GM15510 (cell line): ENCODE results near the gene PM20D1.

Experiments
- POLR2A ChIP-seq: IDR thresholded peaks from 3 replicates; pipeline ENCODE4 v1.6.1; 2011; ENCODE audit warnings: borderline replicate concordance; ENCODE audit not compliant: insufficient read length; ENCODE audit errors: extremely low read depth

The PM20D1 gene

DNA sequence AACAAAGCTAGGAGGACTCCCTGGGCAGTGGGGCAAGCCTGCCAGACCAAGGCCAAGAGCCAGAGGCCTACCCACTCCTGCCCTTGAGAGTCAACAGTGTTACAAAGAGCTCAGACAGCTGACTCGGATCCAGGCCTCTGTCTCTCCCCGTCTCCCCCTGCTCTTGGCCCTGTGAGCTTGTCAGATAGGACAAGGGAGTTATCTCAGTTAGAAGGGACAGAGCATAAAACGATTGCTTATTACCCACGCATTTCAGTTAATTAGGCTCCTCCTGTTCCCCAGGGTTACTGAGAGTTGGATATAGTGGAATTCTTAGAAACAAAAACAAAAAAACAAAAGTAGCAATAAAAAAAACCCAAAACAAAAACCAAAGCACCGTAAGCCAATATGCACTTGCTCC lies 38.3 kb downstream of the PM20D1 start:
- no peak for TF ChIP-seq POLR2A

- TF ChIP-seq POLR2A = no peak
Measured at GRCh38 chr1:205810448-205811157, 39.3 kb downstream of the PM20D1 start.

- no peak for TF ChIP-seq POLR2A
Measured at GRCh38 chr1:205809942-205810345, 40.0 kb downstream of the PM20D1 start.

- no peak for TF ChIP-seq POLR2A
Measured at GRCh38 chr1:205809469-205809868, 40.5 kb downstream of the PM20D1 start.

DNA sequence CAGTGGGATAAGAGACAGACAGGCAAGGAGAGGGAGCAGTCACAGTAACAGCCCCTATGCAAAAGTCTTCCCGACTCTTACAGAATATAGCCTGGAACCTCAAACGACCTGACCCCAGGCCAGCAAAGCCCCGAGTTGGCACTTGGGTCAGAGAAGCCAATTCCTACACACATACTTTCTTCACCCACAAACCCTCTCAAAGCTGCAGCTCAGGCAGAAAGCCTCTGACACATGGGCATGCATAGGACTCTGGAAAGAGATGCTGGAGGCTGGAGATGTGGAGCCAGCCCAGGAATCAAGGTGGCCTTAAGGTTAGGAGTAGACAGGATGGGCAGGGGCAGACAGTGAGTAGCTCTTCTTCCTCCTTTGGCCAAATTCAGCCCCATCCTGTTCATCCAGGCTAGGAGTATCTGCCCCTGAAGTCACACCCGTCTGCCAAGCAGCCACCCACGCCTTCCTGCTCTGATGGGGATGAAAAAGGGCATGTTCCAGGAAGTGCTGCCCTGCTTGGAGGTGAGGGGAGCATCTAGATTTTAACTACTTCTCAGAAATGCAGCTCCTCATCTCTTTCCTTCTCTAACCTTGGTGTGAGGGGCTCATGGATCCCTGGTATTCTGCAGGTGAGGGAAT lies 44.7 kb downstream of the PM20D1 start:
- TF ChIP-seq POLR2A = no peak

DNA sequence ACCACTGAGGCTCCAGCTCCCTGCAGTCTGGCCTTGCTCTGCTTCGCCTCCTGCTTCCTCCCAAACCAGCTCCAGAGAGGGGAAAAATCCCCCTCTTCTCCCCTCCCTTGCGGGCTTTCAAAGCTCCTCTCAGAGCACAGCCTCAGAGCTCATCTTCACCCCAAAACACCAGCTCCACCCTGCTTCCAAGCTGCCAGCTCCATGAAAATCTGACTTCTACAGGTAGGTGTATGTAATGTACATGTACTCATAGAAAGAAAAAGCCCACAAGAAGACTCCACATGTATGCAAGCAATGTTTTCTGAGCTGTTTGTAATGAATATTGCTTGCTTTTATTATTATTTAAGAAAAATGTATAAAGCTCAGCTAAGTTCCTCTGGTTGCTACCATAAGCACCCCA lies 45.3 kb downstream of the PM20D1 start:
- TF ChIP-seq POLR2A = no peak

DNA sequence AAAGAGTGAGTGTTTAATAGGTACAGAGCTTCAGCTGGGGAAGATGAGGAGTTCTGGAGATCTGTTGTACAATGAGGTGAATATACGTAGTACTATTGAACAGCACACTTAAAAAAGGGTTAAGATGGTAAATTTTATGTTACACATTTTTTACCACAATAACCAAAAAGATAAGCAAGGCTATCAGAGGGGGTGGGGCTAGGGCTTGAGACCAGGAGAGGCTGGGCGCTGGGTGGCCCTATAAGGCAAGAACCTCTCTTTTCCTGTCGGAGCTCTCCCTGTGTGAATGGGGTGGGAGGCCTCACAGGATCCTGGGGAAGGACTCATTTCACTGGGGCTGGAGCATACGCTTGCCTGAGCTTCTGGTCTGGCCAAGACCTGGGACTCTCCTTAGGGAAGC lies 45.9 kb downstream of the PM20D1 start:
- TF ChIP-seq POLR2A = no peak

DNA sequence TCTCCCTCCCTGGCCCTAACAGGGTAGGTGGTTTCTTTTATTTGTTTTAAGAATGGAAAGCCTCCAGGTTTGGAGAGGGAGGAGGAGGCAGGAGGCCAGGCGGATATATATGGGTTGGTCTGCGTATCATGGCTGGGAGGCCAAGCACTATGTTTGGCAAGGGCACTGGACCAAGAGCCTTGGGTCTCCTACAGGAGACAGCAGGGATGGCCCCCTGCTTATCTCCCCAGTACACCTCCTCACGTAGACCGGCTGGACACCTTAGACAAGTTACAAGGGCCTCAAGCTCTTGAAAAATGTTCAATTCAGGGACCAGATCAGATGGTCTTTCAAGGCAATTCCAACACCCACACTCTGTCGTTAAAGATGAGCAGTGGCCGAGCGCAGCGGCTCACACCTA lies 47.9 kb downstream of the PM20D1 start:
- no peak for TF ChIP-seq POLR2A

DNA sequence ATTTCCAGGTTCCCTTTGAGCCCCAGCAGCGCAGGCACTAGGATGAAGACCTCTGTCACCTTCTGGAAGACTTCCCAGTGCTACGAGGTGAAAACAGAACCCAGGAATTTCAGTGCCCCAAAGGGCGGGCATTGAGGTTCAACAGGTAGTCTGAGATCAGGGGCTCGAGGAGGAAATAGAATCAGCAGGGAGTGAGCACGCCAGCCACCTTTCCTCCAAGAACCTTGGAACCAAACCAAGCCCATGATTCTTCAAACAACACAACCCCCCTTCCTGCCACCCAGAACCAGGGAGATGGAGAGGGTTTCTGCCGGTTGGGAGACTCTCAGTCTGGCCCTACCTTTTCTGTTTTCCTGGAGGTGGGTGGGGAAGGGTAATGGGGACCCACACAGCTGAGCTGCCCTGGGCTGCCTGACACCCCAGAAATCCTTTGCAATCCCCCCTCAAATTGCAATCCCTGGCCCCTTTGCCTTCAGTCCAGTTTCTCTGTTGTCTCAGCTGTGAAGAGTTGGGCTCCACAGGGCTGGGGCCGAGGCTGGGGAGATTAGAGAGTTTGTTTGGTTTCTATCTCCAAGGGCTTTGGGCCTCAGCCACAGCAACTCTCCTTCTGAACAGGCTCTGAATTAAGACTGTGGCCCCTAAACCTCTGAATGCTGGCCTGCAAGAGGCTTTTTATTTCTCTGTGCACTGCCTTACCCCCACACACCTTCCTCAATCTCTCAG lies 48.8 kb downstream of the PM20D1 start:
- TF ChIP-seq POLR2A = no peak

DNA sequence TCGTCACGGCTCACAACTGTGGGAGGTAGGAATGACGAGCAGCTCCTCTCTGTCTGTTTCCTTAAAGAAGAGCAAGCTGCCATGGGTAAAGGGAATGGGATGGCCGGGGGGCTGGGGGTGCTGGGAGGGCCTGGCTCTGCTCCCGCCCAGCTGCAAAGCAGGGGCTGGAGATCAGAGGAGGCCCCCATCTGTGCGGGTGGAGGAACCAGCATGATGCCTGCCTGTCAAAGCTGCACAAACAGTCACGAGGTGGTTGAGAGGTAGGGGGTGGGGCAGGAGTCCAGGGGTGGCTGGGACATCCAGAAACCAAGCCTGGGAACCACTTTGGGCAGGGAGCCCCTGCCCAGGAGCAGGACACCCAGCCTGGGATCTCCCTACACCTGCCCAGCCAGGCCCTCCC lies 49.5 kb downstream of the PM20D1 start:
- TF ChIP-seq POLR2A = no peak

- no peak for TF ChIP-seq POLR2A
Measured at GRCh38 chr1:205798577-205798976, 51.4 kb downstream of the PM20D1 start.

DNA sequence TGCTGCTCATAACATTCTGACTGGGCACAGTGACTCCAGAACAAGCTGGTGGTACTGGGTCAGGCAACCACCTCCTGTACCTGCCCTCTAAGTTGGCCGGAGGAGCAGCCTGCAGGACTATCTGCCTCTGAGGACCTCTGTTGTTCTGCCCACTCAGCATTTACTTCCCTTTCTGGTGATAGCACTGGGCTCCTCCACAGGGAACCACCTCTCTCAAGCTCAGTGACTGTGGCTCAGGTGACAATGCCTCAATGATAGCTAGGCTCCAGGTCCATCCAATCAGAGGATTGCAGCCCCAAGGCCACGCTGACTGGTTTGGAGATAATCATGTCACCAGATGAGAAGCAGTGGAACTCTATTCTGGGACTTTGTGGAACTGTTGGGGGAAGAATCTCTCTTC lies 52.8 kb downstream of the PM20D1 start:
- no peak for TF ChIP-seq POLR2A

DNA sequence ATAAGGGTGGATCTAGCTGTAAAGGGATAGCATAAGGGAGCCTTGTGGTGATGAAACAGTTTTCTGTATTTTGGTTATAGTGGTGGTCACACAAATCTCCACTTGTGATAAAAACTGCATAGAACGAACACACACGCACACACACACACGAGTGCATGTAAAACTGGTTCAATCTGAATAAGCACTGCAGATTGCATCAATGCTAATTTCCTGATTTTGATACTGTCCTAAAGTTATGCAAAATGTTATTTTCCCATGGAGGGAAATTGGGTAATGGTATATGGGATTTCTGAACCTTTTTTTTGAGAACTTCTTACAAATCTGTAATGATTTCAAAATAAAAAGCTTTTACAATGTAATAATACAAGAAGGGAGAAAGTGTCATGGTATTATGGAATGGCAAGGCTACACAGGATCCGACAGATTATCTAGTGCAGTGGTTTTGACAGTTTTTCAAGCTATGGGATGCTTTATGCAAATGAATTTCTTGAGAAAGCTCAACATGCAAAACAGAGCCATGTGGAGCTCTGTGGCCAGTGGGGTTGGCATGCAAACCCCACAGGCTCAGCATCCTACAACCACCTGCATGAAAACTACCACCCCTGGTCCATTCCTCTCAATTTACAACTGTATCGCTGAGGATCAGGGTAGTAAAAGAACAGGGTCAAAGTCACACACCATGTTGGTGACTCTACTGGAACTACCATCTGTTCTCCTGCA lies 55.8 kb downstream of the PM20D1 start:
- no peak for TF ChIP-seq POLR2A

DNA sequence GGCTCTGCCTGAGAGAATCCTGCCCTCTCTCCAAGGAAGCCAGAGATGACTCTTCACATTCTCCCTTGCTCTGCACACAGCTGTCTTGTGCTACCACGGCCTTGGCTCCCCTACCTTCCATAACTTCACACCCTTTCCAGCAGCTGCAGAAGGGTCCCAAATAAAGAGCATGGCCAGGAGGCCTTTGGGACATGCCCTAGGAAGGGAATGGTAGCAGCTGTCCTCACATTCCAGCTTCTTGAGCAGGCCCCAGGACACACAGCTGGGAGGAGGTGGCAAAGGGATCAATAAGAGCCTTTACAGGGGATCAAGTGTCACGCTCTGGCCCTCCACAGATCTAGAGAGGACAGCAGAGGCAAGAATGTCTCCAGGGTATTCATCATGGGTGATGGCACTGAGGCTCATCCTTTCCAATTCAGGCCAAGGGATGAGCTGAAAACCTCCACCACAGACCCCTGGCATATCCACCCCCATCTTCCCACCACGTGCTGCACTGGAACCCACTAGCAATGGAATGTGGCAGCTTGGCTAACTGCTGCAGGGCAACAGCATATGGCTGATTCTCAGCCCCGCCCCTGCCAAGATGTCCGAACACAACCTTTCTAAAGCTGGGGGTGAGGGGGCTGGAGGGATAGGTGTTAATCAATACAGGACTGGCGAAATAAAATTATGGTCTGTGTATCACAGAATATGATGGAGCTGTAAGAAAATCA lies 56.8 kb downstream of the PM20D1 start:
- no peak for TF ChIP-seq POLR2A
